ENCODE data around the gene WDR18. TPM values are rescaled to one million over a fixed set of nuclear protein-coding genes. Genes with fewer than 3 reads are reported as not detected.
A peak's percentile ranks its signal among the peaks of the same experiment; 100 is the strongest.

WDR18 gene
- total RNA-seq, 1 experiment from 2014 or later: 140 TPM

- H3K36me3 ChIP-seq (replicated peaks; ENCODE audit: control insufficient read depth, insufficient read depth, low read length): peaks cover 13% of the 10 kb centered on the region
- H3K27me3 ChIP-seq (ENCODE audit: control insufficient read depth, insufficient read depth, low read length): no peaks in the 10 kb centered on the region
- H3K4me3 ChIP-seq (ENCODE audit: insufficient read depth, low read depth, low read length): peak within 1 kb of the TSS; percentile 62
- DNase-seq: peak; percentile 98
These were observed 55.7 kb downstream of the WDR18 start, which contains the start of gene ABCA7 for GRCh38 chr19:1039646-1040475. Gene ABCA7, plus strand, starts transcription at chr19:1040107. Its CDS starts 1,255 bp downstream, at chr19:1041362.

- H3K4me3 ChIP-seq (ENCODE audit: insufficient read depth, low read depth, low read length): peak overlapping the region; percentile 62
- no peaks in the 10 kb centered on the region for H3K27me3 ChIP-seq (ENCODE audit: control insufficient read depth, insufficient read depth, low read length)
- peaks cover 12% of the 10 kb centered on the region for H3K36me3 ChIP-seq (replicated peaks; ENCODE audit: control insufficient read depth, insufficient read depth, low read length)
- DNase-seq: peak; percentile 99
These were observed 56.5 kb downstream of the WDR18 start for GRCh38 chr19:1040476-1041271.

- DNase-seq: no peak
- H3K27me3 ChIP-seq (ENCODE audit: control insufficient read depth, insufficient read depth, low read length): no peaks in the 10 kb centered on the region
- peak overlapping the region; percentile 24 for H3K4me3 ChIP-seq (ENCODE audit: insufficient read depth, low read depth, low read length)
- H3K36me3 ChIP-seq (replicated peaks; ENCODE audit: control insufficient read depth, insufficient read depth, low read length): peaks cover 7% of the 10 kb centered on the region
These were observed 57.2 kb downstream of the WDR18 start for GRCh38 chr19:1041272-1041834.

- DNase-seq: no peak
- H3K27me3 ChIP-seq (ENCODE audit: control insufficient read depth, insufficient read depth, low read length): no peaks in the 10 kb centered on the region
- H3K36me3 ChIP-seq (replicated peaks; ENCODE audit: control insufficient read depth, insufficient read depth, low read length): peaks cover 5% of the 10 kb centered on the region
- H3K4me3 ChIP-seq (ENCODE audit: insufficient read depth, low read depth, low read length): no peak overlapping the region
These were observed 57.9 kb downstream of the WDR18 start for GRCh38 chr19:1041835-1042685.

- Histone ChIP-seq H3K4me3 (ENCODE audit: insufficient read depth, low read depth, low read length) (no peak overlapping the region), H3K27me3 (ENCODE audit: control insufficient read depth, insufficient read depth, low read length) (no peaks in the 10 kb centered on the region), H3K36me3 (replicated peaks; ENCODE audit: control insufficient read depth, insufficient read depth, low read length) (peaks cover 1% of the 10 kb centered on the region; the same call in 1 of the 2 replicates)
- DNase-seq: peak; percentile 67
These were observed 58.8 kb downstream of the WDR18 start for GRCh38 chr19:1042689-1043511.

Other genes starting within 250 kb of the WDR18 start
- 0.11 and 0.31 TPM in 2 replicates for gene MISP, start 233.2 kb upstream of the WDR18 start, total RNA-seq (2014; rRNA removed; shearing (Covaris generic))
- gene PTBP1, start 186.9 kb upstream of the WDR18 start, total RNA-seq (2014; rRNA removed; shearing (Covaris generic)): 460 and 481 TPM in 2 replicates
- gene PLPPR3, start 162.4 kb upstream of the WDR18 start, total RNA-seq (2014; rRNA removed; shearing (Covaris generic)): 52.0 and 53.8 TPM in 2 replicates
- 0.85 and 1.3 TPM in 2 replicates for gene AZU1, start 156.5 kb upstream of the WDR18 start, total RNA-seq (2014; rRNA removed; shearing (Covaris generic))
- gene PRTN3, start 143.3 kb upstream of the WDR18 start, total RNA-seq (2014; rRNA removed; shearing (Covaris generic)): 0.66 TPM in 1 of 2 replicates, not detected in the other
- not detected in 2 replicates for gene ELANE, start 132.0 kb upstream of the WDR18 start, total RNA-seq (2014; rRNA removed; shearing (Covaris generic))
- gene CFD, start 124.7 kb upstream of the WDR18 start, total RNA-seq (2014; rRNA removed; shearing (Covaris generic)): 1.4 and 1.5 TPM in 2 replicates
- gene MED16, start 91.2 kb upstream of the WDR18 start, total RNA-seq (2014; rRNA removed; shearing (Covaris generic)): 29.5 and 36.2 TPM in 2 replicates
- gene RNU6-9, start 90.9 kb upstream of the WDR18 start, total RNA-seq (2014; rRNA removed; shearing (Covaris generic)): not detected in 2 replicates
- 47.5 and 49.9 TPM in 2 replicates for gene R3HDM4, start 71.1 kb upstream of the WDR18 start, total RNA-seq (2014; rRNA removed; shearing (Covaris generic))
- gene KISS1R, start 67.0 kb upstream of the WDR18 start, total RNA-seq (2014; rRNA removed; shearing (Covaris generic)): 0.67 and 1.4 TPM in 2 replicates
- gene ARID3A, start 58.3 kb upstream of the WDR18 start, total RNA-seq (2014; rRNA removed; shearing (Covaris generic)): 85.4 and 92.6 TPM in 2 replicates
- gene GRIN3B, start 16.1 kb downstream of the WDR18 start, total RNA-seq (2014; rRNA removed; shearing (Covaris generic)): 0.03 and 0.07 TPM in 2 replicates
- 153 and 185 TPM in 2 replicates for gene TMEM259, start 36.8 kb downstream of the WDR18 start, total RNA-seq (2014; rRNA removed; shearing (Covaris generic))
- gene RNU6-2, start 37.2 kb downstream of the WDR18 start, total RNA-seq (2014; rRNA removed; shearing (Covaris generic)): not detected in 2 replicates
- gene CNN2, start 42.3 kb downstream of the WDR18 start, total RNA-seq (2014; rRNA removed; shearing (Covaris generic)): 440 and 495 TPM in 2 replicates
- 17.9 and 19.7 TPM in 2 replicates for gene ABCA7, start 55.8 kb downstream of the WDR18 start, total RNA-seq (2014; rRNA removed; shearing (Covaris generic))
- gene ARHGAP45, start 82.8 kb downstream of the WDR18 start, total RNA-seq (2014; rRNA removed; shearing (Covaris generic)): 46.0 and 48.7 TPM in 2 replicates
- 226 and 283 TPM in 2 replicates for gene POLR2E, start 111.0 kb downstream of the WDR18 start, total RNA-seq (2014; rRNA removed; shearing (Covaris generic))
- 620 and 671 TPM in 2 replicates for gene GPX4, start 119.6 kb downstream of the WDR18 start, total RNA-seq (2014; rRNA removed; shearing (Covaris generic))
- gene SBNO2, start 189.9 kb downstream of the WDR18 start, total RNA-seq (2014; rRNA removed; shearing (Covaris generic)): 31.4 and 41.3 TPM in 2 replicates
- 96.3 and 99.0 TPM in 2 replicates for gene STK11, start 221.4 kb downstream of the WDR18 start, total RNA-seq (2014; rRNA removed; shearing (Covaris generic))